H9 (cell line): ENCODE data around the gene WNT3A. TPM values are rescaled to one million over a fixed set of nuclear protein-coding genes. Genes with fewer than 3 reads are reported as not detected.

Experiments
- DNase-seq: peaks from one replicate; pipeline ENCODE4 v3.0.0-alpha.2; 2017
- H2AFZ ChIP-seq: one replicate; pipeline ENCODE4 v1.6.1; 2013; ENCODE audit warnings: mild to moderate bottlenecking, low read length, control low read depth, moderate library complexity
- H2AK5ac ChIP-seq: 2 replicates; pipeline ENCODE4 v1.6.1; 2013; ENCODE audit warnings: low read length, control low read depth, mixed read lengths; ENCODE audit not compliant: insufficient read length
- H2BK120ac ChIP-seq: one replicate; pipeline ENCODE4 v1.6.1; 2013; ENCODE audit warnings: low read depth, mild to moderate bottlenecking, low read length, control low read depth, inconsistent platforms; ENCODE audit not compliant: poor library complexity, severe bottlenecking
- H2BK12ac ChIP-seq: 2 replicates; pipeline ENCODE4 v1.6.1; 2013; ENCODE audit warnings: low read length, control low read depth, mixed read lengths, low read depth; ENCODE audit not compliant: insufficient read length
- H2BK15ac ChIP-seq: 2 replicates; pipeline ENCODE4 v1.6.1; 2013; ENCODE audit warnings: low read depth, low read length, control low read depth
- H2BK20ac ChIP-seq: one replicate; pipeline ENCODE4 v1.6.1; 2013; ENCODE audit warnings: low read depth, mild to moderate bottlenecking, low read length, control low read depth, inconsistent platforms; ENCODE audit not compliant: poor library complexity, severe bottlenecking
- H2BK5ac ChIP-seq: 2 replicates; pipeline ENCODE4 v1.6.1; 2013; ENCODE audit warnings: low read length, control low read depth, mixed read lengths; ENCODE audit not compliant: insufficient read length
- H3K14ac ChIP-seq: 2 replicates; pipeline ENCODE4 v1.6.1; 2013; ENCODE audit warnings: low read length, control low read depth; ENCODE audit not compliant: insufficient read depth
- H3K18ac ChIP-seq: 2 replicates; pipeline ENCODE4 v1.6.1; 2013; ENCODE audit warnings: low read depth, mild to moderate bottlenecking, mixed read lengths, low read length, control low read depth; ENCODE audit not compliant: insufficient read length
- H3K23ac ChIP-seq: 2 replicates; pipeline ENCODE4 v1.6.1; 2013; ENCODE audit warnings: low read length, control low read depth, mixed read lengths, low read depth; ENCODE audit not compliant: insufficient read length
- H3K23me2 ChIP-seq: 2 replicates; pipeline ENCODE4 v1.6.1; 2013; ENCODE audit warnings: low read depth, mild to moderate bottlenecking, mixed read lengths, low read length, control low read depth; ENCODE audit not compliant: insufficient read length, poor library complexity, severe bottlenecking
- H3K27ac ChIP-seq: 2 replicates; pipeline ENCODE4 v1.5.1; 2013; ENCODE audit warnings: low read length, control low read depth, mixed read lengths, low read depth; ENCODE audit not compliant: insufficient read length
- H3K27me3 ChIP-seq: 2 replicates; pipeline ENCODE4 v1.6.1; 2013; ENCODE audit warnings: low read length, control low read depth, inconsistent platforms; ENCODE audit not compliant: insufficient read depth
- H3K4ac ChIP-seq: 2 replicates; pipeline ENCODE4 v1.6.1; 2013; ENCODE audit warnings: low read depth, mild to moderate bottlenecking, control low read depth, inconsistent platforms, low read length, moderate library complexity
- H3K4me1 ChIP-seq: 2 replicates; pipeline ENCODE4 v1.6.1; 2013; ENCODE audit warnings: low read length, control low read depth, inconsistent platforms; ENCODE audit not compliant: insufficient read depth
- H3K4me2 ChIP-seq: 2 replicates; pipeline ENCODE4 v1.6.1; 2013; ENCODE audit warnings: low read length, control low read depth, mixed read lengths; ENCODE audit not compliant: insufficient read length, insufficient read depth
- H3K56ac ChIP-seq: 2 replicates; pipeline ENCODE4 v1.6.1; 2013; ENCODE audit warnings: low read depth, mild to moderate bottlenecking, mixed read lengths, low read length, control low read depth; ENCODE audit not compliant: insufficient read length
- H3K79me1 ChIP-seq: 2 replicates; pipeline ENCODE4 v1.6.1; 2013; ENCODE audit warnings: low read depth, mild to moderate bottlenecking, moderate library complexity, low read length, control low read depth, inconsistent platforms; ENCODE audit not compliant: insufficient read depth, poor library complexity, severe bottlenecking
- H3K79me2 ChIP-seq: 2 replicates; pipeline ENCODE4 v1.6.1; 2013; ENCODE audit warnings: low read length, control low read depth, inconsistent platforms; ENCODE audit not compliant: insufficient read depth
- H3K9ac ChIP-seq: 2 replicates; pipeline ENCODE4 v1.6.1; 2013; ENCODE audit warnings: low read length, control low read depth, mixed read lengths; ENCODE audit not compliant: insufficient read length; ENCODE audit errors: extremely low read depth
- H3K9me3 ChIP-seq: one replicate; pipeline ENCODE4 v1.6.1; 2013; ENCODE audit warnings: low read depth, low read length, inconsistent platforms; ENCODE audit not compliant: control insufficient read depth
- H3T11ph ChIP-seq: one replicate; pipeline ENCODE4 v1.6.1; 2013; ENCODE audit warnings: mild to moderate bottlenecking, low read length, control low read depth, inconsistent platforms
- H4K20me1 ChIP-seq: one replicate; pipeline ENCODE4 v1.6.1; 2013; ENCODE audit not compliant: control insufficient read depth, insufficient read length, insufficient read depth
- H4K5ac ChIP-seq: 2 replicates; pipeline ENCODE4 v1.6.1; 2013; ENCODE audit warnings: low read depth, mild to moderate bottlenecking, mixed read lengths, low read length, control low read depth; ENCODE audit not compliant: insufficient read length
- H4K8ac ChIP-seq: replicated peaks from 2 replicates; pipeline ENCODE4 v1.6.1; 2013; ENCODE audit warnings: low read length, control low read depth, mixed read lengths, low read depth; ENCODE audit not compliant: insufficient read length
- H4K91ac ChIP-seq: 2 replicates; pipeline ENCODE4 v1.6.1; 2013; ENCODE audit warnings: low read depth, mild to moderate bottlenecking, moderate library complexity, mixed read lengths, low read length, control low read depth; ENCODE audit not compliant: insufficient read length
- H3K27ac Mint-ChIP-seq, 3 experiments: 2 replicates in 2 of 3; 3 replicates in 1 of 3; pipeline ENCODE4 v1.8.0; 2020 to 2021; ENCODE audit warnings: mixed read lengths in 3 of 3, mild to moderate bottlenecking in 1 of 3, moderate library complexity in 1 of 3
- H3K27me3 Mint-ChIP-seq: 2 replicates; pipeline ENCODE4 v1.8.0; 2021; ENCODE audit warnings: low read depth, mild to moderate bottlenecking, moderate library complexity, mixed read lengths
- H3K36me3 Mint-ChIP-seq, 3 experiments: 2 replicates in 2 of 3; 3 replicates in 1 of 3; pipeline ENCODE4 v1.8.0; 2020 to 2021; ENCODE audit warnings: low read depth in 3 of 3, mixed read lengths in 3 of 3; ENCODE audit not compliant: insufficient read depth in 1 of 3
- H3K4me1 Mint-ChIP-seq, 2 experiments: 2 replicates each; pipeline ENCODE4 v1.8.0; 2020; ENCODE audit warnings: mixed read lengths in 2 of 2
- H3K4me3 Mint-ChIP-seq, 2 experiments: 2 replicates in 1 of 2; 3 replicates in 1 of 2; pipeline ENCODE4 v1.8.0; 2020 to 2021; ENCODE audit warnings: mild to moderate bottlenecking in 2 of 2, mixed read lengths in 2 of 2, moderate library complexity in 1 of 2
- H3K9me3 Mint-ChIP-seq, 2 experiments: 2 replicates in 1 of 2; 3 replicates in 1 of 2; pipeline ENCODE4 v1.8.0; 2020; ENCODE audit warnings: mild to moderate bottlenecking in 2 of 2, mixed read lengths in 2 of 2, moderate library complexity in 1 of 2
- CTCF ChIP-seq: fragments of 200-600 bp; sonication (generic); conservative IDR thresholded peaks from 3 replicates; pipeline ENCODE4 v1.8.0; 2021; ENCODE audit warnings: antibody characterized with exemption, mild to moderate bottlenecking
- WGBS: extraction: QIAGEN DNeasy Blood & Tissue Kit; methylation state at CpG from one replicate; pipeline ENCODE4 v1.1.7; 2013; ENCODE audit warnings: missing lambda C conversion rate, low lambda C conversion rate, mixed read lengths; ENCODE audit not compliant: insufficient read length; ENCODE audit errors: extremely low coverage; 5-methylcytosine and 5-hydroxymethylcytosine counted together
- total RNA-seq: library from RNA; stranded (reverse); gene quantifications from 2 replicates; pipeline ENCODE4 v1.2.1, GENCODE V29; 2021

The WNT3A gene
- total RNA-seq, 1 experiment from 2014 or later: 0.17 TPM

GRCh38 chr1:228070173-228070572 lies 63.4 kb downstream of the WNT3A start:
- H3K23ac ChIP-seq: no peak overlapping the region
- H2AFZ ChIP-seq: no peak overlapping the region
- H3K56ac ChIP-seq: no peak overlapping the region
- H3K4me1 ChIP-seq: no peaks in the 10 kb centered on the region
- H4K91ac ChIP-seq: no peak overlapping the region
- H2BK5ac ChIP-seq: no peak overlapping the region
- H4K20me1 ChIP-seq: no peaks in the 10 kb centered on the region
- no peak overlapping the region for H3K4ac ChIP-seq
- H3K27ac ChIP-seq: no peak overlapping the region
- no peak for TF ChIP-seq CTCF
- no peaks in the 10 kb centered on the region for H3K79me1 ChIP-seq
- H3K4me2 ChIP-seq: no peak overlapping the region
- DNase-seq: no peak
- 100% methylated on average over 2 of the region's 2 CpGs for WGBS
- Mint-ChIP-seq H3K27me3 (peaks cover 76% of the 10 kb centered on the region), H3K4me3 (no peak overlapping the region), H3K9me3 (no peaks in the 10 kb centered on the region), H3K4me1 (peaks cover 0 to 6% of the 10 kb centered on the region in 2 experiments; a peak in 3 of 4 replicates), H3K27ac (no peak overlapping the region), H3K36me3 (no peaks in the 10 kb centered on the region)
- no peak overlapping the region for H3T11ph ChIP-seq
- no peaks in the 10 kb centered on the region for H3K9me3 ChIP-seq
- no peak overlapping the region for H4K8ac ChIP-seq
- no peak overlapping the region for H2BK12ac ChIP-seq
- H3K27me3 ChIP-seq: peaks cover 72% of the 10 kb centered on the region; the same call in 1 of the 2 replicates
- H3K23me2 ChIP-seq: no peaks in the 10 kb centered on the region
- no peak overlapping the region for H2AK5ac ChIP-seq
- H2BK20ac ChIP-seq: no peak overlapping the region
- no peak overlapping the region for H3K9ac ChIP-seq
- no peaks in the 10 kb centered on the region for H3K79me2 ChIP-seq
- H4K5ac ChIP-seq: no peak overlapping the region
- H3K14ac ChIP-seq: no peak overlapping the region
- no peak overlapping the region for H2BK120ac ChIP-seq
- no peak overlapping the region for H2BK15ac ChIP-seq
- H3K18ac ChIP-seq: no peak overlapping the region
